B cell (primary cell): ENCODE results near the gene KHK. TPM values are rescaled to one million over a fixed set of nuclear protein-coding genes. Genes with fewer than 3 reads are reported as not detected.

Source experiments
- ATAC-seq: fragments of 200-7000 bp; cut with Tn5 transposase; one replicate; pipeline ENCODE4 v1.10.0; 2021; ENCODE audit warnings: low read depth, mild to moderate bottlenecking, moderate number of reproducible peaks, moderate library complexity
- CTCF ChIA-PET: fragments of 350-600 bp; sonication (Branson Sonifier 250); formaldehyde crosslinking; loops from one replicate; lab custom pipeline; 2021; ENCODE audit warnings: antibody characterized with exemption, inconsistent platforms; lab: Charles Lee
- POLR2A ChIA-PET: fragments of 350-600 bp; sonication (Branson Sonifier 250); formaldehyde crosslinking; loops from one replicate; lab custom pipeline; 2021; ENCODE audit warnings: antibody characterized with exemption; lab: Charles Lee
- DNase-seq: peaks from one replicate; pipeline ENCODE4 v3.0.0; 2013
- H2AFZ ChIP-seq: 2 replicates; pipeline ENCODE4 v1.6.1; 2012; ENCODE audit warnings: mild to moderate bottlenecking, low read depth, low read length; ENCODE audit not compliant: insufficient read depth, poor library complexity, severe bottlenecking
- H3K27ac ChIP-seq, 2 donors: 1 replicate in 1 of 2; 2 replicates in 1 of 2; pipeline ENCODE4 v1.5.1; 2012 to 2013; ENCODE audit warnings: low read length in 2 of 2, mild to moderate bottlenecking in 2 of 2, moderate library complexity in 1 of 2
- H3K27me3 ChIP-seq, 4 experiments: fragments of 200-600 bp in 1 of 4; sonication (generic) in 1 of 4; replicated peaks in 1 of 4; 1 replicate in 2 of 4; 2 replicates in 2 of 4; pipeline versions ENCODE4 v1.6.1 to v1.7.0; 2013 to 2016; ENCODE audit warnings: low read length in 3 of 4, mild to moderate bottlenecking in 2 of 4, mixed read lengths in 1 of 4, moderate library complexity in 1 of 4; ENCODE audit not compliant: insufficient read depth in 4 of 4, control insufficient read depth in 3 of 4; ENCODE audit errors: control extremely low read depth in 1 of 4
- H3K36me3 ChIP-seq, 2 experiments: replicated peaks in 1 of 2; 1 replicate in 1 of 2; 2 replicates in 1 of 2; pipeline versions ENCODE4 v1.6.1 to v1.7.1; 2013; ENCODE audit warnings: low read length in 1 of 2; ENCODE audit not compliant: insufficient read depth in 2 of 2, control insufficient read depth in 1 of 2; ENCODE audit errors: control extremely low read depth in 1 of 2, extremely low read depth in 1 of 2
- H3K4me1 ChIP-seq, 2 donors: fragments of 200-600 bp in 1 of 2; sonication (generic) in 1 of 2; 1 replicate in 1 of 2; 2 replicates in 1 of 2; pipeline versions ENCODE4 v1.5.1 to v1.6.1; 2013 to 2017; ENCODE audit warnings: low read length in 2 of 2; ENCODE audit not compliant: control insufficient read depth in 2 of 2, insufficient read depth in 2 of 2
- H3K4me2 ChIP-seq: replicated peaks from 2 replicates; pipeline ENCODE3; 2012; ENCODE audit warnings: mild to moderate bottlenecking, low read depth, low read length; ENCODE audit not compliant: poor library complexity, severe bottlenecking
- H3K4me3 ChIP-seq, 5 experiments: fragments of 200-600 bp in 1 of 5; sonication (generic) in 1 of 5; 1 replicate in 3 of 5; 2 replicates in 2 of 5; pipeline versions ENCODE4 v1.5.1 to v1.7.0; 2011 to 2016; ENCODE audit warnings: low read length in 4 of 5, mild to moderate bottlenecking in 4 of 5, low read depth in 2 of 5, control low read depth in 1 of 5, moderate library complexity in 1 of 5; ENCODE audit not compliant: insufficient read depth in 1 of 5; ENCODE audit errors: control extremely low read depth in 1 of 5, extremely low read depth in 1 of 5
- H3K79me2 ChIP-seq: fragments of 200-600 bp; sonication (generic); one replicate; pipeline ENCODE4 v1.6.0; 2016; ENCODE audit warnings: low read length; ENCODE audit not compliant: control insufficient read depth, insufficient read depth
- H3K9ac ChIP-seq: fragments of 200-600 bp; sonication (generic); 2 replicates; pipeline ENCODE4 v1.6.1; 2017; ENCODE audit warnings: mild to moderate bottlenecking, low read length, moderate library complexity
- H3K9me3 ChIP-seq, 3 donors: one replicate each; pipeline versions ENCODE4 v1.6.1 to v1.7.1; 2013; ENCODE audit warnings: low read length in 2 of 3; ENCODE audit not compliant: control insufficient read depth in 2 of 3, insufficient read depth in 1 of 3; ENCODE audit errors: control extremely low read depth in 1 of 3
- H4K20me1 ChIP-seq: 2 replicates; pipeline ENCODE4 v1.6.0; 2012; ENCODE audit warnings: mild to moderate bottlenecking, low read length; ENCODE audit not compliant: insufficient read depth, control insufficient read depth, poor library complexity, severe bottlenecking
- H3K27ac Mint-ChIP-seq: one replicate; pipeline ENCODE4 v1.8.0; 2021; ENCODE audit warnings: mixed read lengths
- H3K27me3 Mint-ChIP-seq: one replicate; pipeline ENCODE4 v1.8.0; 2021; ENCODE audit warnings: mixed read lengths
- H3K4me1 Mint-ChIP-seq: one replicate; pipeline ENCODE4 v1.8.0; 2021; ENCODE audit warnings: mixed read lengths
- H3K4me3 Mint-ChIP-seq: one replicate; pipeline ENCODE4 v1.8.0; 2021; ENCODE audit warnings: mixed read lengths
- H3K9me3 Mint-ChIP-seq: one replicate; pipeline ENCODE4 v1.8.0; 2022; ENCODE audit warnings: mixed read lengths; ENCODE audit not compliant: insufficient read depth
- EZH2 ChIP-seq: IDR thresholded peaks from 2 replicates; pipeline ENCODE4 v1.6.1; 2012; ENCODE audit warnings: borderline replicate concordance, low read depth, mild to moderate bottlenecking, moderate library complexity, low read length; ENCODE audit not compliant: insufficient read depth, poor library complexity, severe bottlenecking
- WGBS: methylation state at CpG from one replicate; pipeline ENCODE4 v1.1.5; 2013; ENCODE audit warnings: missing lambda C conversion rate; ENCODE audit not compliant: insufficient coverage; 5-methylcytosine and 5-hydroxymethylcytosine counted together
- intact Hi-C: fragments of 100-400 bp; cut with micrococcal nuclease; formaldehyde crosslinking; loops from one replicate; pipeline ENCODE4 v1.10.0; 2022
- polyA plus RNA-seq: library from polyadenylated mRNA; depleted of rRNA; stranded (reverse); fragments of >200 nt; gene quantifications from 2 replicates; pipeline ENCODE4 v1.2.3, GENCODE V29; 2012
- total RNA-seq, 2 donors: library from RNA; stranded (reverse); fragments of 120-200 nt in 1 of 2; gene quantifications; 1 replicate in 1 of 2; 2 replicates in 1 of 2; pipeline versions ENCODE4 v1.2.3 to v1.2.4, GENCODE V29; 2013 to 2022
- TF ChIP-seq, protein P1 (sequence below): fragments of 200-600 bp; IDR thresholded peaks from one replicate; pipeline ENCODE4 v1.8.0; 2022; ENCODE audit warnings: antibody characterized with exemption, mild to moderate bottlenecking

Gene KHK
- total and polyA plus RNA-seq, 2 donors (not counting 1 experiment from before 2014, with no cell fraction given): 3.3 to 4.0 TPM

DNA sequence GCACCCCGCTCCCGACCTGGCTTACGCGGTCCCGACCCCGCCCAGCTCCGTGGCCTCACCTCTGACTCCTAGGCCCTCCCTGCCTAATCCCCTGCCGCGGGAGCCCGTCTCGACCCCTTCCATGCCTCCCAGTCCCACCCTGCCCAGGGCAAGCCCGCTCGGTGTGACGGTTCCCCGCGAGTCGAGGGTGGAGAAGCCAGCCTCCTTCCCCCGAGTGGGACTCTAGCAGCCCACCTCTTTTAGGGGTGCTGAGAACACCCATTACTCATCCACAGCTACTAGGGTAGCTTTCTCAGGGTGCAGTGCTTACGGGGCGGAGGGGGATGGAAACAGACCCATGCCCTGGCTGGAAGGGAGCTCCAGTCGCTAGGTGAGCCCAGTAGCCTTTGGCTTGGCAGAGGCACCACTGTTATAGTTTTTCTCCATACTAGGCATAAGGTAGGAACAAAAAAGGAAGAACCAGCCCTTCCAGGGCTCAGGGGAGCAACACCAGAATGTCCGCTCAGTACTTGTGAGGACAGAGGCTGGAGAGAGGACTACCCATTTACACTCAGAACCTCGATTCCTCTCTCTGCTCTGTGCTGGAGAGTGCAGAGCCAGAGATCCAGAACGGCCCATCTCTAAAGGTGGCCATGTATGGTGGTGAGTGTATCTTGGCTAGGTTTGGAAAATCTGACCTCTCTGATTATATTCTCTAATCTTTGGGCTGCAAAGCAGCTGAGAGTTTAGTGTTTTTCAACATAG lies 34.5 kb upstream of the KHK start:
- no peaks in the 10 kb centered on the region for H3K9me3 ChIP-seq
- peak overlapping the region; percentile 23 to 93 (median 70) for H3K4me3 ChIP-seq
- H2AFZ ChIP-seq: peak overlapping the region; percentile 91
- WGBS: 5% methylated on average over 19 of the region's 24 CpGs
- peaks cover 4 to 15% of the 10 kb centered on the region in 2 donors for H3K4me1 ChIP-seq
- peak overlapping the region; percentile 74 for H3K9ac ChIP-seq
- intact Hi-C loops: loop anchor here (1.0 kb wide), 5 partner anchors 19 to 318 kb away; partner anchors contain the start of genes EIF2B4, KHK, OST4 and SNX17
- ChIA-PET POLR2A (interaction anchor here (0.6 to 4.2 kb wide), 12 partner anchors 10 to 376 kb away, joined by 3 to 48 read pairs (median 4); partner anchors contain the start of genes NRBP1, OST4 and TMEM214), CTCF (interaction anchor here (0.7 to 3.7 kb wide), 10 partner anchors 10 to 226 kb away, joined by 3 to 27 read pairs (median 6); partner anchors contain the start of genes OST4 and TMEM214)
- H3K27me3 ChIP-seq: no peaks in the 10 kb centered on the region
- H3K79me2 ChIP-seq: no peaks in the 10 kb centered on the region
- Mint-ChIP-seq H3K27me3 (peaks cover 7% of the 10 kb centered on the region), H3K9me3 (no peaks in the 10 kb centered on the region), H3K27ac (peak overlapping the region; percentile 84), H3K4me3 (peak overlapping the region; percentile 95), H3K4me1 (peaks cover 17% of the 10 kb centered on the region)
- H3K4me2 ChIP-seq: peak overlapping the region; percentile 94
- DNase-seq (no peak), ATAC-seq (no peak)
- peaks cover 0 to 20% of the 10 kb centered on the region in 2 experiments for H3K36me3 ChIP-seq
- TF ChIP-seq, protein P1, sequence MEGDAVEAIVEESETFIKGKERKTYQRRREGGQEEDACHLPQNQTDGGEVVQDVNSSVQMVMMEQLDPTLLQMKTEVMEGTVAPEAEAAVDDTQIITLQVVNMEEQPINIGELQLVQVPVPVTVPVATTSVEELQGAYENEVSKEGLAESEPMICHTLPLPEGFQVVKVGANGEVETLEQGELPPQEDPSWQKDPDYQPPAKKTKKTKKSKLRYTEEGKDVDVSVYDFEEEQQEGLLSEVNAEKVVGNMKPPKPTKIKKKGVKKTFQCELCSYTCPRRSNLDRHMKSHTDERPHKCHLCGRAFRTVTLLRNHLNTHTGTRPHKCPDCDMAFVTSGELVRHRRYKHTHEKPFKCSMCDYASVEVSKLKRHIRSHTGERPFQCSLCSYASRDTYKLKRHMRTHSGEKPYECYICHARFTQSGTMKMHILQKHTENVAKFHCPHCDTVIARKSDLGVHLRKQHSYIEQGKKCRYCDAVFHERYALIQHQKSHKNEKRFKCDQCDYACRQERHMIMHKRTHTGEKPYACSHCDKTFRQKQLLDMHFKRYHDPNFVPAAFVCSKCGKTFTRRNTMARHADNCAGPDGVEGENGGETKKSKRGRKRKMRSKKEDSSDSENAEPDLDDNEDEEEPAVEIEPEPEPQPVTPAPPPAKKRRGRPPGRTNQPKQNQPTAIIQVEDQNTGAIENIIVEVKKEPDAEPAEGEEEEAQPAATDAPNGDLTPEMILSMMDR: no peak
- no peak for TF ChIP-seq EZH2
- H3K27ac ChIP-seq: peak overlapping the region; percentile 15 to 80
- no peaks in the 10 kb centered on the region for H4K20me1 ChIP-seq

DNA sequence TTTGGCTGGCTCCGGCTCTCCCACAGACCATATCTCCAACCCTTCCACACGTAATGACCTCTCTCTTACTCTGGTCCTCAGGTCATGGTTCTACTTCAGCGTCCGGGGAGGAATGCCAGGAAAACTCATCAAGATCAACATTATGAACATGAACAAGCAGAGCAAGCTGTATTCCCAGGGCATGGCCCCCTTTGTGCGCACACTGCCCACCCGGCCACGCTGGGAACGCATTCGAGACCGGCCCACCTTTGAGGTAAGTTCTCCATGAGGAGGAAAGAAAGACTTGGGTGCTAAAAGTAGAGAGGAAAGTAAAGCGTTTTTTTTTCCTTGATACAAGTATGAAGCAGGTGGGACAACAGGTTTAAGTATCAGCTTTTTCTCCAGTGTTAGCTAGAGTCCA lies 33.3 kb upstream of the KHK start:
- Histone ChIP-seq H3K9ac (no peak overlapping the region), H3K4me3 (no peak overlapping the region), H3K4me2 (no peak overlapping the region), H3K9me3 (no peaks in the 10 kb centered on the region), H3K79me2 (no peaks in the 10 kb centered on the region), H3K4me1 (peaks cover 4 to 15% of the 10 kb centered on the region in 2 donors), H3K27me3 (no peaks in the 10 kb centered on the region), H3K27ac (no peak overlapping the region), H2AFZ (no peak overlapping the region), H4K20me1 (no peaks in the 10 kb centered on the region), H3K36me3 (peaks cover 0 to 24% of the 10 kb centered on the region in 2 experiments)
- TF ChIP-seq EZH2: no peak
- TF ChIP-seq, protein P1: no peak
- POLR2A ChIA-PET: no interaction called here
- CTCF ChIA-PET: interaction anchor here (0.8 to 1.3 kb wide), 3 partner anchors 18 to 227 kb away, joined by 3 to 4 read pairs (median 3); partner anchors contain the start of gene OST4
- intact Hi-C loops: no loop called here
- H3K9me3 Mint-ChIP-seq: no peaks in the 10 kb centered on the region
- WGBS: 92% methylated on average over 11 of the region's 11 CpGs
- H3K4me1 Mint-ChIP-seq: peaks cover 17% of the 10 kb centered on the region
- no peak for DNase-seq
- H3K27ac Mint-ChIP-seq: peak overlapping the region; percentile 27
- peaks cover 7% of the 10 kb centered on the region for H3K27me3 Mint-ChIP-seq
- H3K4me3 Mint-ChIP-seq: peak overlapping the region; percentile 95
- no peak for ATAC-seq
